ENCODE measurements around the gene ASF1A.

GRCh38 chr6:118877806-118878205, 16.1 kb upstream of the ASF1A start:
- no peak for TF ChIP-seq CTCF (IDR thresholded peaks at IDR 0.05)
- TF ChIP-seq POLR2A (IDR thresholded peaks at IDR 0.05) = no peak

Measured in heart left ventricle (tissue), 13 donors.